Endodermal cell (in vitro differentiated cells): Measurements from ENCODE around the gene CDON. TPM values are rescaled to one million over a fixed set of nuclear protein-coding genes. Genes with fewer than 3 reads are reported as not detected.

Experiments used
- DNase-seq: peaks from one replicate; pipeline ENCODE4 v3.0.0-alpha.2; 2017
- H3K27ac ChIP-seq: 2 replicates; pipeline ENCODE4 v1.5.1; 2013; ENCODE audit warnings: mild to moderate bottlenecking, low read depth, low read length, moderate library complexity
- H3K27me3 ChIP-seq: 2 replicates; pipeline ENCODE4 v1.6.1; 2013; ENCODE audit warnings: mild to moderate bottlenecking, low read length, moderate library complexity; ENCODE audit not compliant: insufficient read depth, control insufficient read depth, poor library complexity, severe bottlenecking
- H3K36me3 ChIP-seq: 2 replicates; pipeline ENCODE4 v1.7.0; 2013; ENCODE audit warnings: mild to moderate bottlenecking, low read length, moderate library complexity; ENCODE audit not compliant: control insufficient read depth, insufficient read depth
- H3K4me1 ChIP-seq: one replicate; pipeline ENCODE4 v1.7.0; 2013; ENCODE audit warnings: low read length; ENCODE audit not compliant: control insufficient read depth, insufficient read depth
- H3K4me3 ChIP-seq: 2 replicates; pipeline ENCODE4 v1.5.1; 2013; ENCODE audit warnings: mild to moderate bottlenecking, low read length, moderate library complexity
- H3K9ac ChIP-seq: 2 replicates; pipeline ENCODE4 v1.6.1; 2013; ENCODE audit warnings: mild to moderate bottlenecking, low read length, moderate library complexity; ENCODE audit not compliant: poor library complexity, severe bottlenecking; ENCODE audit errors: extremely low read depth
- H3K9me3 ChIP-seq: 2 replicates; pipeline ENCODE4 v1.6.1; 2013; ENCODE audit warnings: mild to moderate bottlenecking, low read length, moderate library complexity; ENCODE audit not compliant: control insufficient read depth
- H3K27ac Mint-ChIP-seq: 2 replicates; pipeline ENCODE4 v1.8.0; 2020; ENCODE audit warnings: mixed read lengths
- H3K27me3 Mint-ChIP-seq: 2 replicates; pipeline ENCODE4 v1.8.0; 2021; ENCODE audit warnings: mild to moderate bottlenecking, mixed read lengths; ENCODE audit not compliant: insufficient read depth
- H3K36me3 Mint-ChIP-seq: 2 replicates; pipeline ENCODE4 v1.8.0; 2020; ENCODE audit warnings: low read depth, mixed read lengths
- H3K4me1 Mint-ChIP-seq: 2 replicates; pipeline ENCODE4 v1.8.0; 2020; ENCODE audit warnings: mixed read lengths
- H3K4me3 Mint-ChIP-seq: 2 replicates; pipeline ENCODE4 v1.8.0; 2020; ENCODE audit warnings: mild to moderate bottlenecking, moderate library complexity, mixed read lengths
- H3K9me3 Mint-ChIP-seq: 2 replicates; pipeline ENCODE4 v1.8.0; 2020; ENCODE audit warnings: mild to moderate bottlenecking, mixed read lengths
- WGBS, 2 experiments: methylation state at CpG; one replicate each; pipeline versions ENCODE4 v1.1.5 to v1.1.7; 2013; ENCODE audit warnings: missing lambda C conversion rate in 2 of 2, mixed read lengths in 1 of 2; ENCODE audit not compliant: insufficient coverage in 1 of 2, insufficient read length in 1 of 2; 5-methylcytosine and 5-hydroxymethylcytosine counted together
- total RNA-seq, 2 donors: library from RNA; stranded (reverse); fragmentation: NEBNext Ultra II Directional in 1 of 2; extraction: Animal tissue kit (Norgen Biotek cat#: 25700) in 1 of 2; gene quantifications; 2 replicates in 1 of 2; 3 replicates in 1 of 2; pipeline ENCODE4 v1.2.1, GENCODE V29; 2021
- TF ChIP-seq, protein P1 (sequence below): fragments of 200-600 bp; sonication (generic); conservative IDR thresholded peaks from 2 replicates; pipeline ENCODE4 v1.5.0; 2021; ENCODE audit warnings: antibody characterized with exemption, mild to moderate bottlenecking

Gene CDON
- total RNA-seq, 2 donors from 2014 or later, result 19.2 to 24.5 TPM

DNA sequence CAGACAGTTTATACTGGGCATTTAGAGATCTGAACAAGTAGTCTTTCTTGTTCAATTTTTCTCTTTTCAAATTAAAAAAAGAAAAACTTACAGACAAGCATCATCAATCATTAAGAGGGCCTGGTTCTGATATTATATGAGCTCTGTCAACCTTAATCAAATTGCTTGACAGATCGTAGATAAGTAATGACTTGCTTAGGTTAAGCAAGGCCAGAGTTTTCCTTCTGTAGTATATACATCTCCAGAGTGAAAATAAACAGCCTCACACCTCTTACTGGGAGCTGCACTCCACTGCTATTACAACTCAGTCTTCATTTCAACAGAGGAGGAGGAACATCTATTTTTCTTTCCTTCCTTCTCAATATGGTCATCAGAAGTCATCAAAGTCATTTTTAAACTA is 13.5 kb downstream of the CDON start:
- DNase-seq, result no peak
- H3K4me1 ChIP-seq, result no peaks in the 10 kb centered on the region
- peaks cover 1% of the 10 kb centered on the region for H3K36me3 Mint-ChIP-seq
- H3K4me3 Mint-ChIP-seq, result no peak overlapping the region
- H3K27me3 Mint-ChIP-seq, result no peaks in the 10 kb centered on the region
- no peaks in the 10 kb centered on the region for H3K9me3 ChIP-seq
- no peak overlapping the region for H3K27ac Mint-ChIP-seq
- H3K4me1 Mint-ChIP-seq, result peaks cover 2% of the 10 kb centered on the region
- no peak overlapping the region for H3K4me3 ChIP-seq
- no peaks in the 10 kb centered on the region for H3K36me3 ChIP-seq
- no peak overlapping the region for H3K9ac ChIP-seq
- no peak overlapping the region for H3K27ac ChIP-seq
- H3K9me3 Mint-ChIP-seq, result no peaks in the 10 kb centered on the region
- H3K27me3 ChIP-seq, result no peaks in the 10 kb centered on the region
- TF ChIP-seq, protein P1, sequence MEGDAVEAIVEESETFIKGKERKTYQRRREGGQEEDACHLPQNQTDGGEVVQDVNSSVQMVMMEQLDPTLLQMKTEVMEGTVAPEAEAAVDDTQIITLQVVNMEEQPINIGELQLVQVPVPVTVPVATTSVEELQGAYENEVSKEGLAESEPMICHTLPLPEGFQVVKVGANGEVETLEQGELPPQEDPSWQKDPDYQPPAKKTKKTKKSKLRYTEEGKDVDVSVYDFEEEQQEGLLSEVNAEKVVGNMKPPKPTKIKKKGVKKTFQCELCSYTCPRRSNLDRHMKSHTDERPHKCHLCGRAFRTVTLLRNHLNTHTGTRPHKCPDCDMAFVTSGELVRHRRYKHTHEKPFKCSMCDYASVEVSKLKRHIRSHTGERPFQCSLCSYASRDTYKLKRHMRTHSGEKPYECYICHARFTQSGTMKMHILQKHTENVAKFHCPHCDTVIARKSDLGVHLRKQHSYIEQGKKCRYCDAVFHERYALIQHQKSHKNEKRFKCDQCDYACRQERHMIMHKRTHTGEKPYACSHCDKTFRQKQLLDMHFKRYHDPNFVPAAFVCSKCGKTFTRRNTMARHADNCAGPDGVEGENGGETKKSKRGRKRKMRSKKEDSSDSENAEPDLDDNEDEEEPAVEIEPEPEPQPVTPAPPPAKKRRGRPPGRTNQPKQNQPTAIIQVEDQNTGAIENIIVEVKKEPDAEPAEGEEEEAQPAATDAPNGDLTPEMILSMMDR, result no peak
- WGBS, 2 experiments, result 93 to 100% methylated on average over 1 of the region's 1 CpG

DNA sequence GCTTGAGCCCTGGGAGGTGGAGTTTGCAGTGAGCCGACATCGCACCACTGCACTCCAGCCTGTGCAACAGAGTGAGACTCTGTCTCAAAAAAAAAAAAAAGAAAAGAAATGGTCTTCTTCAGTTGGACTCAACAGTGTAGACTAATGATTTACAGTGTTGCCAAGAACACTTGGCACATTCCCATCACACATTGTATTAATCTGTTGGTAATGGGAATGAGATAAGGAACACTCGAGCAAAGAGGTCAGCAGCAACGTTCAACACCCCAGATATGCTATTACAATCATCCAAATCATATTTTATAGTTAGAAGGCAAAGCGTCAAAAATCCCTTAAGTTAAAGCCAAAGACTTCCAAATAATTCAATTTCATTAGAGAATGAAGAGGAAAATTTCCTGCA is 14.5 kb downstream of the CDON start:
- no peaks in the 10 kb centered on the region for H3K27me3 Mint-ChIP-seq
- H3K4me1 Mint-ChIP-seq, result peaks cover 2% of the 10 kb centered on the region
- H3K27ac Mint-ChIP-seq, result no peak overlapping the region
- 92% methylated on average over 2 of the region's 5 CpGs; no CpG with 5 or more reads in 1 of the 2 experiments for WGBS, 2 experiments
- DNase-seq, result no peak
- TF ChIP-seq, protein P1, result no peak
- H3K4me3 Mint-ChIP-seq, result no peak overlapping the region
- Histone ChIP-seq H3K9me3 (no peaks in the 10 kb centered on the region), H3K36me3 (no peaks in the 10 kb centered on the region), H3K27ac (no peak overlapping the region), H3K4me1 (no peaks in the 10 kb centered on the region), H3K27me3 (no peaks in the 10 kb centered on the region), H3K9ac (no peak overlapping the region), H3K4me3 (no peak overlapping the region)
- no peaks in the 10 kb centered on the region for H3K9me3 Mint-ChIP-seq
- H3K36me3 Mint-ChIP-seq, result peaks cover 1% of the 10 kb centered on the region

DNA sequence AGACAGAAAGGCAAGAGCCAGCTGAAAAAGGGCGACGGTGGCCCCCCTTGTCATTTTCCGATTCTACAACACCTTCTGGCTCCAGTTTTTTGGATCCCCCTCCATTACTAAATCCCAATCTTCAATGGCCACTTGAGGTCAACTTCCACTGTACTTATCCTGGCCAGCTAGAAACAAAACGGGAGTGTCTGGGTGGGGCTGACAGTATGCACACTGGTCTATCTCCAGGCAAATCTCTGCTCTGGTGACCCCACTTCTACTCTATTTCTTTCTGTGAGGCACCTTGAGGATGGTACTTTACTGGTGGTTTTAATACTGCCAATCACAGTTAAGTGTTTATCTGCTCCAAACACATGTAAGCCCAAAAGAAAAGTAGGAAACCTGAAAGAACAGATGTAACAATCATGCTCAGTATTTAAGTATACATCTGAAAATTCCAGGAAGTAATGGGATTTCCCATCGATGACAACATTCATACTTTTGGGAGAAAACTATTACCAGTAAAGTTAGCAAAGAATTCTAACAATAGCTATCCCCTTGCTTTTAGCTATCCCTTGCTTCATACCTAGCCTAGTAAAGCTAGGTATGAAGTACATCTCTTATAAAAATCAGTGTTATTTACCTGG is 16.0 kb downstream of the CDON start:
- H3K9ac ChIP-seq, result no peak overlapping the region
- Mint-ChIP-seq H3K4me3 (no peak overlapping the region), H3K36me3 (peaks cover 1% of the 10 kb centered on the region), H3K4me1 (peaks cover 2% of the 10 kb centered on the region), H3K27me3 (no peaks in the 10 kb centered on the region), H3K27ac (no peak overlapping the region), H3K9me3 (no peaks in the 10 kb centered on the region)
- H3K27ac ChIP-seq, result no peak overlapping the region
- H3K4me1 ChIP-seq, result no peaks in the 10 kb centered on the region
- TF ChIP-seq, protein P1, result no peak
- no peak overlapping the region for H3K4me3 ChIP-seq
- H3K36me3 ChIP-seq, result no peaks in the 10 kb centered on the region
- no peak for DNase-seq
- H3K9me3 ChIP-seq, result no peaks in the 10 kb centered on the region
- no peaks in the 10 kb centered on the region for H3K27me3 ChIP-seq
- 93 to 94% methylated on average over 3 to 5 of the region's 5 CpGs for WGBS, 2 experiments
